Activated naive CD4-positive, alpha-beta T cell treated with anti-CD3 and anti-CD28 coated beads, Interleukin-2, amount 10 ng/mL, durations not matched to agents 7 days and 5 days (primary cell): ENCODE data around the gene GNAI2.

Experiments used
- CTCF ChIA-PET: fragments of 350-600 bp; sonication (Branson Sonifier 250); formaldehyde crosslinking; loops from one replicate; lab custom pipeline; 2021; ENCODE audit warnings: antibody characterized with exemption; lab: Charles Lee
- DNase-seq: peaks from one replicate; pipeline ENCODE4 v3.0.0-alpha.2; 2020
- H3K27ac Mint-ChIP-seq: one replicate; pipeline ENCODE4 v1.8.0; 2021; ENCODE audit warnings: mild to moderate bottlenecking, moderate library complexity, mixed read lengths
- H3K27me3 Mint-ChIP-seq: one replicate; pipeline ENCODE4 v1.8.0; 2021; ENCODE audit warnings: mild to moderate bottlenecking, mixed read lengths
- H3K36me3 Mint-ChIP-seq: one replicate; pipeline ENCODE4 v1.8.0; 2021; ENCODE audit warnings: mixed read lengths
- H3K4me1 Mint-ChIP-seq: one replicate; pipeline ENCODE4 v1.8.0; 2021; ENCODE audit warnings: mixed read lengths
- H3K4me3 Mint-ChIP-seq: one replicate; pipeline ENCODE4 v1.8.0; 2021; ENCODE audit warnings: mild to moderate bottlenecking, moderate library complexity, mixed read lengths
- H3K9me3 Mint-ChIP-seq: one replicate; pipeline ENCODE4 v1.8.0; 2021; ENCODE audit warnings: mixed read lengths

Gene GNAI2

GRCh38 chr3:50248387-50248786 lies 12.4 kb downstream of the GNAI2 start:
- DNase-seq = no peak
- CTCF ChIA-PET = interaction anchor here (0.6 to 5.1 kb wide), 6 partner anchors 9 to 54 kb away, joined by 3 to 112 read pairs (median 4); partner anchors contain the start of gene GNAI2
- Mint-ChIP-seq H3K36me3 (peaks cover 25% of the 10 kb centered on the region), H3K4me3 (no peak overlapping the region), H3K4me1 (peaks cover 61% of the 10 kb centered on the region), H3K27ac (peak overlapping the region; percentile 74), H3K27me3 (no peaks in the 10 kb centered on the region), H3K9me3 (no peaks in the 10 kb centered on the region)

GRCh38 chr3:50249457-50249856 lies 13.5 kb downstream of the GNAI2 start:
- DNase-seq = no peak
- Mint-ChIP-seq H3K4me1 (peaks cover 52% of the 10 kb centered on the region), H3K4me3 (no peak overlapping the region), H3K27ac (no peak overlapping the region), H3K36me3 (peaks cover 32% of the 10 kb centered on the region), H3K9me3 (no peaks in the 10 kb centered on the region), H3K27me3 (no peaks in the 10 kb centered on the region)
- CTCF ChIA-PET = interaction anchor here (0.9 to 5.1 kb wide), 4 partner anchors 10 to 25 kb away, joined by 3 to 112 read pairs (median 4); partner anchors contain the start of gene GNAI2

DNA sequence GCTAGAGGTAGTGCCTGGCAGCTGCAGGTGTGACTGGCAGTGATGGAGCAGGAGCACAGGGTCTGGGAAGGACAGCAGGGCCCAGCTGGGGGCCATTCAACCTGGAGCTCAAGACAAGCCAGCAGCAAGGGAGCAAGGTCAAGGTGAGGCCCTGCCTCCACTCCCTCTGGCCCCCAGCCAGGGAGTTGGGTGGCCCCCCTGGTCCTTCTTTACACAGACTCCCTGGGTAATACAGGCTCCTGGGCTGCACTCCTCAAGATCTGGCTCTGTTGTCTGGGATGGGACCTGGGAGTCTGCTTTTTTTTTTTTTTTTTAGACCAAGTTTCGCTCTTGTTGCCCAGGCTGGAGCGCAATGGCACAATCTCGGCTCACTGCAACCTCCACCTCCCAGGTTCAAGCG lies 14.5 kb downstream of the GNAI2 start:
- no peak for DNase-seq
- no peaks in the 10 kb centered on the region for H3K9me3 Mint-ChIP-seq
- H3K27ac Mint-ChIP-seq = peak overlapping the region; percentile 30
- H3K36me3 Mint-ChIP-seq = peaks cover 32% of the 10 kb centered on the region
- peaks cover 41% of the 10 kb centered on the region for H3K4me1 Mint-ChIP-seq
- no peaks in the 10 kb centered on the region for H3K27me3 Mint-ChIP-seq
- no peak overlapping the region for H3K4me3 Mint-ChIP-seq
- CTCF ChIA-PET = interaction anchor here (0.9 to 5.1 kb wide), 5 partner anchors 9 to 24 kb away, joined by 3 to 112 read pairs (median 4); partner anchors contain the start of gene GNAI2

- CTCF ChIA-PET = no interaction called here
- Mint-ChIP-seq H3K4me1 (peaks cover 34% of the 10 kb centered on the region), H3K9me3 (no peaks in the 10 kb centered on the region), H3K36me3 (peaks cover 34% of the 10 kb centered on the region), H3K4me3 (no peak overlapping the region), H3K27me3 (no peaks in the 10 kb centered on the region), H3K27ac (no peak overlapping the region)
- no peak for DNase-seq
These were observed 15.2 kb downstream of the GNAI2 start for GRCh38 chr3:50251220-50251619.

GRCh38 chr3:50254577-50255250 lies 18.7 kb downstream of the GNAI2 start:
- Mint-ChIP-seq H3K36me3 (peaks cover 52% of the 10 kb centered on the region), H3K4me3 (no peak overlapping the region), H3K9me3 (no peaks in the 10 kb centered on the region), H3K27me3 (no peaks in the 10 kb centered on the region), H3K27ac (peak overlapping the region; percentile 19), H3K4me1 (peaks cover 15% of the 10 kb centered on the region)
- CTCF ChIA-PET = interaction anchor here (0.6 to 3.1 kb wide), 5 partner anchors 8 to 28 kb away, joined by 3 to 20 read pairs (median 4); no protein-coding TSS in a partner anchor
- DNase-seq = no peak

DNA sequence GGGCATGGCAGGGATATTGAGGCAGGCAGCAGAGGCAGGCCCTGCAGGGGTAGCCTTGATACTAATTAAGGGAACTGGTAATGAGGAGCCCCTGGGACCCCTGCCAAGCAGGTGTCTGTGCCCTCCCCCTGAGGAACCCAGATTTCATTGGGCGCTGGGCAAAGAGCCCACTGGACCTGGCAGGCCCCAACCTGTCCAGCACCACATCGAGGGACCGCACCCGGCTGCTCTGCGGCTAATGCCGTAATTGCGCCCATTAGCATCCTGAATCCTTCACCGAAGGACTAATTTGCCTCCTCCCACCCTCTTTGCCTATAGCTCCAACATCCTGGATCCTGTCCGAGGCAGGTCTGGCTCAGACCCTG lies 19.2 kb downstream of the GNAI2 start:
- H3K4me1 Mint-ChIP-seq = peaks cover 13% of the 10 kb centered on the region
- DNase-seq = no peak
- no peaks in the 10 kb centered on the region for H3K9me3 Mint-ChIP-seq
- no peak overlapping the region for H3K4me3 Mint-ChIP-seq
- H3K27ac Mint-ChIP-seq = no peak overlapping the region
- CTCF ChIA-PET = interaction anchor here (0.6 to 3.1 kb wide), 5 partner anchors 9 to 28 kb away, joined by 3 to 20 read pairs (median 4); no protein-coding TSS in a partner anchor
- no peaks in the 10 kb centered on the region for H3K27me3 Mint-ChIP-seq
- H3K36me3 Mint-ChIP-seq = peaks cover 51% of the 10 kb centered on the region

DNA sequence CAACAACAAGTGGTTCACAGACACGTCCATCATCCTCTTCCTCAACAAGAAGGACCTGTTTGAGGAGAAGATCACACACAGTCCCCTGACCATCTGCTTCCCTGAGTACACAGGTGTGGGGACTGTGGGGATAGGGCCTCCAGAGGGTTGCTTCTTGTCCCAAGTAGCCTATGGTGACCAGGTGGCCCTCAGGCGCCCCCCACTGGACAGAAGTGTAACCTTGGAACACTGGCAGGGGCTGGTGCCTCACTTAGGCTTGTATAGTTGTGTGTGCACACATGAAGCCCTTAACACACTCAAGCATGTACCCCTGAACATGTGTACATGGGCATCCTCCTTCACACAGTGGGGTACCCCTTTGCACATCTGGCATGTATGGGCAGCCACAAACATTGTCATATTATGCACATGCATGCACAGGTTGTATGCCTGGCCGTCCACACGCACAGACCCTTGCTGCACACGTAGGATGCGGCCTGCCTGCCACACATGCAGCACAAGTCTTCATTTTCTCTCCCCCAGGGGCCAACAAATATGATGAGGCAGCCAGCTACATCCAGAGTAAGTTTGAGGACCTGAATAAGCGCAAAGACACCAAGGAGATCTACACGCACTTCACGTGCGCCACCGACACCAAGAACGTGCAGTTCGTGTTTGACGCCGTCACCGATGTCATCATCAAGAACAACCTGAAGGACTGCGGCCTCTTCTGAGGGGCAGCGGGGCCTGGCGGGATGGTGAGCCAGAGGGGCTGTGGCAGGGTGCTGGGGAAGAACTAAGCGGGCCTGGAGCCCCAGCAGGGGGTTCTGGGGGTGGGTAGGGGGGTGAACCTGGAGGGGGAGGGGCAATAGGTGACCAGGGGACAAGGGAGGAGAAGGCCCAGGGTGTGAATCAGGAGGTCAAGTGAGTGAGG lies 21.2 kb downstream of the GNAI2 start:
- no peaks in the 10 kb centered on the region for H3K27me3 Mint-ChIP-seq
- no peak overlapping the region for H3K4me3 Mint-ChIP-seq
- H3K27ac Mint-ChIP-seq = no peak overlapping the region
- CTCF ChIA-PET = interaction anchor here (0.5 to 3.1 kb wide), 9 partner anchors 10 to 67 kb away, joined by 3 to 20 read pairs (median 3); no protein-coding TSS in a partner anchor
- H3K36me3 Mint-ChIP-seq = peaks cover 44% of the 10 kb centered on the region
- H3K4me1 Mint-ChIP-seq = peaks cover 10% of the 10 kb centered on the region
- DNase-seq = peak; percentile 64
- no peaks in the 10 kb centered on the region for H3K9me3 Mint-ChIP-seq

DNA sequence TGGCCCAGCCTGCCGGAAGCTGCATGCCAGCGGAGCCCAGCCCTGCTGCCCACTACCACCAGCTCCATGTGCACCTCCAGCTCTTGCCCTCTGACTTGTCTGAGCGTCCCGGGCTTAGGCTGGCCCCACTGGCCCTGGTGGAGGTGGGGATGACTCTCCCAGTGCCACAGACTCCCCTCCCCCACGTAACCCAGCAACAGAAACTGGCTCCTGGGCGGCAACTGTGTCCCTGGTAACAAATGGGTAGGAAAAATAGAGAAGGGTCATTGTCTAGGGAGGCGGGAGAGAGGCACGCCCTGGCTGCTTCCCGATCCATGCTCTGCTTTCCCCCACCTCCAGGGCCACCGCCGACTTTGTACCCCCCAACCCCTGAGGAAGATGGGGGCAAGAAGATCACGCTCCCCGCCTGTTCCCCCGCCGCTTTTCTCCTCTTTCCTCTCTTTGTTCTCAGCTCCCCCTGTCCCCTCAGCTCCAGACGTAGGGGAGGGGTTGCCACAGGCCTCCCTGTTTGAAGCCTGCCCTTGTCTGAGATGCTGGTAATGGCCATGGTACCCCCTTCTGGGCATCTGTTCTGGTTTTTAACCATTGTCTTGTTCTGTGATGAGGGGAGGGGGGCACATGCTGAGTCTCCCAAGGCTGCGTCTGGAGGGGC lies 22.2 kb downstream of the GNAI2 start:
- CTCF ChIA-PET = interaction anchor here (0.9 to 2.4 kb wide), 10 partner anchors 8 to 66 kb away, joined by 3 to 23 read pairs (median 3); no protein-coding TSS in a partner anchor
- peaks cover 42% of the 10 kb centered on the region for H3K36me3 Mint-ChIP-seq
- H3K27ac Mint-ChIP-seq = no peak overlapping the region
- peaks cover 10% of the 10 kb centered on the region for H3K4me1 Mint-ChIP-seq
- DNase-seq = no peak
- H3K27me3 Mint-ChIP-seq = peaks cover 4% of the 10 kb centered on the region
- no peaks in the 10 kb centered on the region for H3K9me3 Mint-ChIP-seq
- no peak overlapping the region for H3K4me3 Mint-ChIP-seq

DNA sequence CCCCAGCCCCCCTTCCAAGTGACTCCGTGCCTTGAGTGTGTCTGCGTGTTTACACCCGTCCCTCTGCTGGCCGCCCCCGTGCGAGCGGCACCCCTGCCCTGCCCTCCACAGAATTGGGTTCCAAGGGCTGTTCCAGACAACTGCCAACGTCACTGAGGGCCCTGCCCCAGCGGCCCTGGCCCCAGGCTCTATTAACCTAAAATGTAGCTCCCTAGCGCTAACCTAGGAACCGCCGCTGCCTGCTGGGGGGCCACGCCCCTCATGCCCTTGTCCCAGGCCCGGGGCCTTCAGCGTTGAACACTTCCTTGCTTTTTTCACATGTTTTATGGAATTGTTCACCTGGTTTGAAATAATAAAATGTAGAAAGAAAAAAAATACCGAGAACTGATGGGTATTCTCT lies 23.0 kb downstream of the GNAI2 start:
- H3K4me3 Mint-ChIP-seq = no peak overlapping the region
- CTCF ChIA-PET = interaction anchor here (0.7 to 2.4 kb wide), 9 partner anchors 9 to 67 kb away, joined by 3 to 23 read pairs (median 3); partner anchors contain the start of gene SEMA3B
- H3K36me3 Mint-ChIP-seq = peaks cover 33% of the 10 kb centered on the region
- DNase-seq = no peak
- H3K4me1 Mint-ChIP-seq = peaks cover 10% of the 10 kb centered on the region
- H3K9me3 Mint-ChIP-seq = no peaks in the 10 kb centered on the region
- H3K27ac Mint-ChIP-seq = no peak overlapping the region
- H3K27me3 Mint-ChIP-seq = peaks cover 5% of the 10 kb centered on the region

- H3K36me3 Mint-ChIP-seq = peaks cover 30% of the 10 kb centered on the region
These were observed 23.5 kb downstream of the GNAI2 start for GRCh38 chr3:50259432-50260026.

DNA sequence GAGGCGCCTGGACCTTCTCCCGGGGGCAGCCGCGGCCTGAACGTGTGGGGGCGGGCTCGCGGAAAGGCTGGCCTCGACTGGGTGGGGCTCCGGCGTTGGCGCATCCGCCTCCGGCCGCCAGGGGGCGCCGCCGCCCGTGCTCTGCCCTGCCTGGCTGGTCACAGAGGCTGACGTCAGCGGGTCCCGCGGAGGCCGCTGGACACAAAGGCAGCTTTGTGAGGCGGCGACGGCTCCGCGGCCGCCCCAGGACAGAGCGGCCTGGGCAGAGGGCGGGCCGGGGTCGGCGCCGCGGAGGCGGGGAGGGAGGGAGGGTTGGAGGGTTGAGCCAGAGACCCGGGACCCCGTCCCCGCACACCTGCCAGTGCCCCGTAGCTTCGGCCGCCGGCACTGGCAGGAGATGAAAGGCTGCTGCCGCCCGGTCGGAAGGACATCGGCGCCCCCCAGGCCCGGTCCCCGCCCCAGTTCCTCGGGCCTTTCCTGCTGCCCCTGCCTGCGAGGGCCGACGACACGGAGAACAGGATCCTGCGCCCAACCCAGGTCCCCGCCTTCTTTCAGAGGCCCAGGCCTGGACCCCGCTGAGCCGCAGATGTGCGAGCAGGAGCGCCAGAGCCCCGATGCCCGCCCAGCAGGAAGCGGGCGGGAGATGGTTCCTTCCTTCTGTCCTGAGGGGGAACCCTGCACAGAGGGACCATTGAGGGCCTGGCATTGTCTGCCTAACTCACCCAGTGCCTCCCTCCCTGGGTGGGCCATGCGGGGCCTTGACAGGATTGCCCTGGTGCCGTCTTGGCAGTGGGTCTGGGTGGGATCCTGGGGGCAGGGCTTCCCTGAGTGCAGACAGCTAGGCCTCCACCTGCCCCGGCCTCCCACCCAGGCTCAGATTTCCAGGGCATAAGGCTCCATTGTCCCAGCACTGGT lies 24.3 kb downstream of the GNAI2 start:
- Mint-ChIP-seq H3K4me3 (peak overlapping the region; percentile 66), H3K9me3 (no peaks in the 10 kb centered on the region), H3K27me3 (peaks cover 14% of the 10 kb centered on the region), H3K27ac (peak overlapping the region; percentile 55), H3K36me3 (peaks cover 28% of the 10 kb centered on the region), H3K4me1 (peaks cover 10% of the 10 kb centered on the region)
- CTCF ChIA-PET = interaction anchor here (0.7 to 2.4 kb wide), 7 partner anchors 9 to 536 kb away, joined by 3 to 23 read pairs (median 3); partner anchors contain the start of gene SEMA3B
- DNase-seq = peak; percentile 89

More at GRCh38 chr3:50259432-50260026, 23.5 kb downstream of the GNAI2 start:
- peak; percentile 19 for DNase-seq
- CTCF ChIA-PET = interaction anchor here (0.7 to 2.4 kb wide), 9 partner anchors 9 to 535 kb away, joined by 3 to 23 read pairs (median 3); partner anchors contain the start of gene SEMA3B
- peak overlapping the region; percentile 55 for H3K27ac Mint-ChIP-seq
- H3K4me3 Mint-ChIP-seq = peak overlapping the region; percentile 66
- peaks cover 9% of the 10 kb centered on the region for H3K27me3 Mint-ChIP-seq
- H3K9me3 Mint-ChIP-seq = no peaks in the 10 kb centered on the region
- H3K4me1 Mint-ChIP-seq = peaks cover 10% of the 10 kb centered on the region

- DNase-seq = no peak
- CTCF ChIA-PET = interaction anchor here (0.7 to 1.3 kb wide), 4 partner anchors 11 to 66 kb away, joined by 3 to 4 read pairs (median 3); no protein-coding TSS in a partner anchor
- no peaks in the 10 kb centered on the region for H3K9me3 Mint-ChIP-seq
- no peak overlapping the region for H3K4me3 Mint-ChIP-seq
- peaks cover 21% of the 10 kb centered on the region for H3K27me3 Mint-ChIP-seq
- H3K36me3 Mint-ChIP-seq = peaks cover 28% of the 10 kb centered on the region
- peaks cover 10% of the 10 kb centered on the region for H3K4me1 Mint-ChIP-seq
- no peak overlapping the region for H3K27ac Mint-ChIP-seq
These were observed 25.0 kb downstream of the GNAI2 start for GRCh38 chr3:50260942-50261441.
